GM12873 (cell line): ENCODE results near the gene KLHL29.

Experiments used
- CTCF ChIP-seq: IDR thresholded peaks from 2 replicates; pipeline ENCODE4 v1.5.1; 2012; ENCODE audit warnings: low read depth, mild to moderate bottlenecking, moderate library complexity, low read length, control low read depth; ENCODE audit not compliant: insufficient read depth; ENCODE audit errors: missing control alignments

KLHL29 gene

GRCh38 chr2:23619941-23620340 lies 235.0 kb downstream of the KLHL29 start:
- TF ChIP-seq CTCF, result no peak

- no peak for TF ChIP-seq CTCF
Observed at GRCh38 chr2:23620841-23621341, 235.9 kb downstream of the KLHL29 start.

- TF ChIP-seq CTCF, result no peak
Observed at GRCh38 chr2:23621616-23622015, 236.6 kb downstream of the KLHL29 start.

GRCh38 chr2:23622466-23622865 lies 237.5 kb downstream of the KLHL29 start:
- no peak for TF ChIP-seq CTCF

- TF ChIP-seq CTCF, result no peak
Observed at GRCh38 chr2:23622966-23623675, 238.1 kb downstream of the KLHL29 start.

GRCh38 chr2:23624378-23624777 lies 239.4 kb downstream of the KLHL29 start:
- TF ChIP-seq CTCF, result peak; percentile 74

- no peak for TF ChIP-seq CTCF
Observed at GRCh38 chr2:23624915-23625314, 239.9 kb downstream of the KLHL29 start.

- TF ChIP-seq CTCF, result no peak
Observed at GRCh38 chr2:23625726-23626125, 240.7 kb downstream of the KLHL29 start.
